ENCODE data around the gene FRMD8.

The FRMD8 gene

GRCh38 chr11:65415499-65416340 lies 29.3 kb downstream of the FRMD8 start:
- DNase-seq, result no peak

GRCh38 chr11:65416341-65416824 lies 29.9 kb downstream of the FRMD8 start:
- DNase-seq, result peak; percentile 83 to 91 (median 87)

GRCh38 chr11:65416841-65417701 lies 30.6 kb downstream of the FRMD8 start:
- DNase-seq, result peak in 2 of 5 experiments; percentile 15 to 52

- DNase-seq, result peak in 2 of 5 experiments; percentile 33 to 71
Observed at GRCh38 chr11:65417702-65418430, 31.4 kb downstream of the FRMD8 start.

- no peak for DNase-seq
Observed at GRCh38 chr11:65418431-65418680, 31.9 kb downstream of the FRMD8 start.

GRCh38 chr11:65418681-65419459 lies 32.4 kb downstream of the FRMD8 start:
- DNase-seq, result peak in 4 of 5 experiments; percentile 55 to 97 (median 75)

GRCh38 chr11:65419460-65419771 lies 33.0 kb downstream of the FRMD8 start:
- DNase-seq, result peak in 1 of 5 experiments; percentile 18

- DNase-seq, result peak in 4 of 5 experiments; percentile 42 to 89 (median 46)
Observed at GRCh38 chr11:65419772-65420481, 33.5 kb downstream of the FRMD8 start.

- DNase-seq, result peak in 1 of 5 experiments; percentile 32
Observed at GRCh38 chr11:65420506-65420905, 34.1 kb downstream of the FRMD8 start.

- DNase-seq, result peak; percentile 49 to 98 (median 82)
Observed at GRCh38 chr11:65420979-65421793, 34.7 kb downstream of the FRMD8 start.

GRCh38 chr11:65421794-65422632 lies 35.6 kb downstream of the FRMD8 start:
- DNase-seq, result peak; percentile 73 to 97 (median 82)

- peak; percentile 63 to 95 (median 84) for DNase-seq
Observed at GRCh38 chr11:65422633-65423515, 36.4 kb downstream of the FRMD8 start, which contains the start of gene NEAT1. NEAT1 (plus strand) TSS chr11:65422798.

GRCh38 chr11:65423516-65424204 lies 37.2 kb downstream of the FRMD8 start:
- peak in 2 of 5 experiments; percentile 14 to 57 for DNase-seq

- peak in 3 of 5 experiments; percentile 45 to 70 (median 66) for DNase-seq
Observed at GRCh38 chr11:65424205-65425104, 38.0 kb downstream of the FRMD8 start.

- peak in 4 of 5 experiments; percentile 73 to 96 (median 84) for DNase-seq
Observed at GRCh38 chr11:65425105-65425970, 38.9 kb downstream of the FRMD8 start.

Data from T-helper 2 cell (primary cell).